ENCODE measurements around the gene BMAL1. TPM values are rescaled to one million over a fixed set of nuclear protein-coding genes. Genes with fewer than 3 reads are reported as not detected.

BMAL1 gene
- total RNA-seq, 1 donor from 2014 or later: 8.6 TPM

- no peak overlapping the region for H3K4me3 Mint-ChIP-seq (ENCODE audit: unreplicated experiment)
Observed at GRCh38 chr11:13301522-13301921, 23.9 kb downstream of the BMAL1 start.

GRCh38 chr11:13302420-13302958 lies 24.9 kb downstream of the BMAL1 start:
- Mint-ChIP-seq H3K4me3 (ENCODE audit: unreplicated experiment) (no peak overlapping the region), H3K9me3 (ENCODE audit: unreplicated experiment) (peaks cover 4% of the 10 kb centered on the region), H3K36me3 (ENCODE audit: unreplicated experiment) (no peaks in the 10 kb centered on the region), H3K4me1 (ENCODE audit: low read depth, unreplicated experiment) (no peaks in the 10 kb centered on the region), H3K27me3 (ENCODE audit: unreplicated experiment) (peaks cover 2% of the 10 kb centered on the region), H3K27ac (ENCODE audit: unreplicated experiment) (no peak overlapping the region)
- no peak for TF ChIP-seq CTCF (IDR thresholded peaks at IDR 0.05; ENCODE audit: partially characterized antibody, unreplicated experiment)
- DNase-seq: no peak

More at GRCh38 chr11:13301522-13301921, 23.9 kb downstream of the BMAL1 start:
- Mint-ChIP-seq H3K4me1 (ENCODE audit: low read depth, unreplicated experiment) (no peaks in the 10 kb centered on the region), H3K9me3 (ENCODE audit: unreplicated experiment) (peaks cover 4% of the 10 kb centered on the region), H3K27me3 (ENCODE audit: unreplicated experiment) (peaks cover 2% of the 10 kb centered on the region), H3K27ac (ENCODE audit: unreplicated experiment) (no peak overlapping the region), H3K36me3 (ENCODE audit: unreplicated experiment) (no peaks in the 10 kb centered on the region)
- DNase-seq: no peak
- TF ChIP-seq CTCF (IDR thresholded peaks at IDR 0.05; ENCODE audit: partially characterized antibody, unreplicated experiment): no peak

- TF ChIP-seq CTCF (IDR thresholded peaks at IDR 0.05; ENCODE audit: partially characterized antibody, unreplicated experiment): no peak
- H3K27ac Mint-ChIP-seq (ENCODE audit: unreplicated experiment): no peak overlapping the region
- no peaks in the 10 kb centered on the region for H3K36me3 Mint-ChIP-seq (ENCODE audit: unreplicated experiment)
- no peak for DNase-seq
- no peaks in the 10 kb centered on the region for H3K4me1 Mint-ChIP-seq (ENCODE audit: low read depth, unreplicated experiment)
- peaks cover 2% of the 10 kb centered on the region for H3K9me3 Mint-ChIP-seq (ENCODE audit: unreplicated experiment)
- H3K27me3 Mint-ChIP-seq (ENCODE audit: unreplicated experiment): peaks cover 2% of the 10 kb centered on the region
- H3K4me3 Mint-ChIP-seq (ENCODE audit: unreplicated experiment): no peak overlapping the region
Observed at GRCh38 chr11:13303668-13304649, 26.4 kb downstream of the BMAL1 start.

- Mint-ChIP-seq H3K27ac (ENCODE audit: unreplicated experiment) (no peak overlapping the region), H3K36me3 (ENCODE audit: unreplicated experiment) (no peaks in the 10 kb centered on the region), H3K4me1 (ENCODE audit: low read depth, unreplicated experiment) (no peaks in the 10 kb centered on the region), H3K27me3 (ENCODE audit: unreplicated experiment) (no peaks in the 10 kb centered on the region), H3K4me3 (ENCODE audit: unreplicated experiment) (no peak overlapping the region), H3K9me3 (ENCODE audit: unreplicated experiment) (no peaks in the 10 kb centered on the region)
- TF ChIP-seq CTCF (IDR thresholded peaks at IDR 0.05; ENCODE audit: partially characterized antibody, unreplicated experiment): no peak
- no peak for DNase-seq
Observed at GRCh38 chr11:13304655-13305335, 27.2 kb downstream of the BMAL1 start.
